ENCODE results near the gene CSF2. TPM values are rescaled to one million over a fixed set of nuclear protein-coding genes. Genes with fewer than 3 reads are reported as not detected.

The CSF2 gene
- total RNA-seq, 1 donor from 2014 or later: not detected

DNA sequence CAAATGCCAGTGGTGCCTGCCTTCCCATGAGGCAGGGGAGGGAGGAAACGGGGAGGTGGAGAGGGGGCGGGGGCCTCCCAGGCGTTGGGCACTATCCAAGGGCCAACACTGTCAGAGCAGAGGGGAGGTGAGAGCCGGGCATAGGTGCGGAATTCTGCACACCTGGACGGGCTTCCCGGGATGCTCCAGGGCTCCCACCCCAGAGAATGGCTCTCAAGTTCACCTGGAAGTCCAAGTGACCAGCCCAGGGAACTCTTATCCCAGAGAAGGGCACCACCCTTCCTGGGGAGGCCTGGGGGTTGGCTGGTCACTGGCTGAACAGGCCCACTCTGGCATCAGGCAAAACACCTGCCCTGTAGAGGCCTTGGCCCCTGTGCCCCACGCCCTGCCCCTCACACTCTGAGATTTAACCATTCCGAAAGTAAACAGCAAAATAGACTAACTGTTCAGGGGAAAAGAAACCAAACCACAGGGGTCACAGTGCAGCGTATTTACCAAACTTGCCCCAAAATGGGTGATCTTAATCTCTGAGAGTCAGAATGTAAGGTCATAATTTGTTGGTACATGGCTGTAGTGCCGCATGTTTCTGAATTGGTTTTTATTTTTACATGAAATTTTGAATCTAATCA, 2.7 kb downstream of the CSF2 start:
- no peak overlapping the region for H3K27ac Mint-ChIP-seq
- peaks cover 4% of the 10 kb centered on the region for H3K4me1 Mint-ChIP-seq (ENCODE audit: unreplicated experiment)
- TF ChIP-seq CTCF (conservative IDR thresholded peaks at IDR 0.05): no peak
- no peaks in the 10 kb centered on the region for H3K36me3 Mint-ChIP-seq
- no peak overlapping the region for H3K4me3 Mint-ChIP-seq
- no peaks in the 10 kb centered on the region for H3K27me3 Mint-ChIP-seq
- no peaks in the 10 kb centered on the region for H3K9me3 Mint-ChIP-seq
- DNase-seq (ENCODE audit: extremely low spot score, unreplicated experiment): no peak

- DNase-seq (ENCODE audit: extremely low spot score, unreplicated experiment): no peak
- Mint-ChIP-seq H3K9me3 (no peaks in the 10 kb centered on the region), H3K4me3 (no peak overlapping the region), H3K27ac (no peak overlapping the region), H3K36me3 (no peaks in the 10 kb centered on the region), H3K27me3 (no peaks in the 10 kb centered on the region), H3K4me1 (ENCODE audit: unreplicated experiment) (peaks cover 4% of the 10 kb centered on the region)
- no peak for TF ChIP-seq CTCF (conservative IDR thresholded peaks at IDR 0.05)
These were observed 3.4 kb downstream of the CSF2 start for GRCh38 chr5:132076983-132077382.

- Mint-ChIP-seq H3K27ac (no peak overlapping the region), H3K36me3 (no peaks in the 10 kb centered on the region), H3K4me3 (no peak overlapping the region), H3K4me1 (ENCODE audit: unreplicated experiment) (peaks cover 4% of the 10 kb centered on the region), H3K9me3 (no peaks in the 10 kb centered on the region), H3K27me3 (no peaks in the 10 kb centered on the region)
- no peak for DNase-seq (ENCODE audit: extremely low spot score, unreplicated experiment)
- no peak for TF ChIP-seq CTCF (conservative IDR thresholded peaks at IDR 0.05)
These were observed 5.5 kb downstream of the CSF2 start for GRCh38 chr5:132079081-132079480.

- Mint-ChIP-seq H3K27me3 (no peaks in the 10 kb centered on the region), H3K9me3 (no peaks in the 10 kb centered on the region), H3K4me3 (no peak overlapping the region), H3K4me1 (ENCODE audit: unreplicated experiment) (peaks cover 4% of the 10 kb centered on the region), H3K36me3 (no peaks in the 10 kb centered on the region), H3K27ac (no peak overlapping the region)
- no peak for TF ChIP-seq CTCF (conservative IDR thresholded peaks at IDR 0.05)
- no peak for DNase-seq (ENCODE audit: extremely low spot score, unreplicated experiment)
These were observed 6.0 kb downstream of the CSF2 start for GRCh38 chr5:132079619-132080018.

DNA sequence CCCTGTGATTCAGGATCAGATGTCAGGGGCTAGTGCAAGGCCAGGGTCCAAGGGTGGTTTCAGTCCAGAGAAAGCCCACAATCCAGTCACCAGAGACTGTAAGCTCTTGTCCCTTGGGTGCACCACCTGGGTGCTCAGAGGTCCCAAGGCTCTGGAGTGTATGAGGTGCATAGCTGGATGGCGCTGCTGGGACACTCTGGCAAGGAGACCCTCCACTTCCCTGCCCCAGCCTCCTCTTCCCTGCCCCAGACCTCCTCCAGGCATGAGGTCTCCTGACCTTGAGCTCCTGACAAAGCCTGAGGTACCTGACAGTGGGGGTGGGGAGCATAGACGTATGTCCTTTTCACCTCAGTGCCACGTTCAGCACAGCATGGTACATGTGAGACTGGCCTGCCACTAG, 7.0 kb downstream of the CSF2 start:
- TF ChIP-seq CTCF (conservative IDR thresholded peaks at IDR 0.05): no peak
- no peak for DNase-seq (ENCODE audit: extremely low spot score, unreplicated experiment)
- Mint-ChIP-seq H3K27ac (no peak overlapping the region), H3K4me1 (ENCODE audit: unreplicated experiment) (no peaks in the 10 kb centered on the region), H3K36me3 (no peaks in the 10 kb centered on the region), H3K9me3 (no peaks in the 10 kb centered on the region), H3K27me3 (peaks cover 4% of the 10 kb centered on the region), H3K4me3 (no peak overlapping the region)

DNA sequence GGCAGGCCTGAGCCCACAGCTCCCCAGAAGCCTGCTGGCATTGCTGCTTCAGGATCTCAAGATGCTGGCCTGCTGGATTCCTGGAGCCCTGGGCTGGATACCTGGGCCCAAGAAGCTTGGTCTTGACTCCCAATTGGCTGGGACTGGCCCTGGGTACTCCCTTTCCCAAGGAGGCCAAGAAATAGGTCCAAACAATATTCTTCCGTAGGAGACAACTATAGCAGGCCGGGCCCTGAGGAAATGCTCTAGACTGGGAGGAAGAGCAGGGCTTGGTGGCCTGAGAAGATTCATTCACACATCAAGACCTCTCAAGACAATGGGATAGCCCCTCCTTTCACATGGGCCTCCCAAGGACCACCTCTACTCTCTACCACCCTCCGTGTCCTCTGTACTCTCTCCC, 7.9 kb downstream of the CSF2 start:
- Mint-ChIP-seq H3K27me3 (peaks cover 4% of the 10 kb centered on the region), H3K27ac (no peak overlapping the region), H3K4me1 (ENCODE audit: unreplicated experiment) (no peaks in the 10 kb centered on the region), H3K4me3 (no peak overlapping the region), H3K36me3 (no peaks in the 10 kb centered on the region), H3K9me3 (no peaks in the 10 kb centered on the region)
- no peak for TF ChIP-seq CTCF (conservative IDR thresholded peaks at IDR 0.05)
- DNase-seq (ENCODE audit: extremely low spot score, unreplicated experiment): no peak
